HG02884 (cell line): ENCODE measurements around the gene SRSF4.

Source experiments
- ATAC-seq: cut with Tn5 transposase; IDR thresholded peaks from one replicate; pipeline ENCODE4 v1.9.1; 2021; ENCODE audit warnings: mild to moderate bottlenecking, moderate library complexity; ENCODE audit not compliant: unreplicated experiment

SRSF4 gene

DNA sequence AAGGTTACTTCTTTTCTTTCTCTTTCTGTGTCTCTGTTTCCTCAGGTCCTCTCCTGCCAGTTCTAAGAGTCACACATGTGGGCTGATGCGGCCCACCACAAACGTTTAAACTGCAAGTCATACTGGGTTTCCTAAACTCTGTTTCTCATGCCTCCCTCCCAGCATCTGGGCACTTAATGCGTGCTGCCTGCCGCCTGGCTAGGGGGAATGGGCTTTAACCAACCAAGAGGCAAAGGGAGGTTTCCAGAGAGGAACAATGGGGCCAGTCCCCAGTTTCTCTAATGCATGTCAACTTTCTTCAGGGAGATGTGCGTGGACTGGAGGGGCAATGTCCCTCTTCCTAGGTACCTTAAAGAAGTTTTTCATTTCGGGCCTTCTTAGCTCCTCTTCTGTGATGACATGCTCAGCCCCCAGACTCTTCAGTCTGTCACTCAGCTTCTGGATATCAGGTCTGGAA is 19.9 kb upstream of the SRSF4 start:
- no peak for ATAC-seq

DNA sequence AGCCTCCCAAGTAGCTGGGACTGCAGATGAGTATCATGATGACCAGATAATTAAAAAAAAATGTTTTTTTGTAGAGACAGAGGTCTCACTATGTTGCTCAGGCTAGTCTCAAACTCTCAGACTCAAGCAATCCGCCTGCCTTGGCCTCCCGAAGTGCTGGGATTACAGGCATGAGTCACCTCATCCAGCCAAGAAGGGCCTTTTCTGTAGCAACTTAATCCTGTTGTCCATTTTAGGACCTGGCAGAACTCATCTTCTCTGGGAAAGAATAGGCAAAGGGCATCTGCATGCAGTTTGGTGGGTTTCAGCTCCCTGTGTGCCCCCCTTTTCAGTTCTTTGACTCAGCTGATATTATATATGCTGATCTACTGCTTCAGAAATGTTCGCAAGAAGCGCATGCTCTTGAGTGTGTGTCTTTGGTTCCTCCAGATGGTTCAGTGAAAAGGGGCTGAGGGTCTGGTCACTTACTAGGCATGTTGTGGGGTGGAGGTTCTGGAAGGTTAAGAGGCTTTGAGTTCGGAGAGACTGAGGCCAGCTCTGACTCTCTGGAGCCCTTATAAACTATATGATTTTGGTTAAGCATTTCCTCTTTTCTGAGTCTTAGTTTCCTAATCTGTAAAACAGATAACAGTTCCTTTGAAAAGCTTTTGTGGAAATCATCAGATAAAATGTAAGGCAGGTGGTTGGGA is 19.4 kb upstream of the SRSF4 start:
- ATAC-seq = no peak

DNA sequence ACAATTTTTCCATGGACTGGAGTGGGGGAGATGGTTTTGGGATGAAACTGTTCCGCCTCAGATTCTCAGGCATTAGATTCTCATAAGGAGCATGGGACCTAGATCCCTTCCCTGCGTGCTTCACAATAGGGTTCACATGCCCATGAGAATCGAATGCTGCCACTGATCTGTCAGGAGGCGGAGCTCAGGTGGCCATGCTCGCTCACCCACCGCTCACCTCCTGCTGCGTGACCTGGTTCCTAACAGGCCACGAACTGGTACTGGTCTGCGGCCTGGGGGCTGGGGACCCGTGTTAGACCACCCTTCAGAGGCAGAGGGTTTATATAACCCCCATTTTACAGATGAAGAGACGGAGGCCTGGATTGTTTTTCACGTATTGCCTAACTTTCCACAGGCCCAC is 16.3 kb upstream of the SRSF4 start:
- ATAC-seq = no peak

DNA sequence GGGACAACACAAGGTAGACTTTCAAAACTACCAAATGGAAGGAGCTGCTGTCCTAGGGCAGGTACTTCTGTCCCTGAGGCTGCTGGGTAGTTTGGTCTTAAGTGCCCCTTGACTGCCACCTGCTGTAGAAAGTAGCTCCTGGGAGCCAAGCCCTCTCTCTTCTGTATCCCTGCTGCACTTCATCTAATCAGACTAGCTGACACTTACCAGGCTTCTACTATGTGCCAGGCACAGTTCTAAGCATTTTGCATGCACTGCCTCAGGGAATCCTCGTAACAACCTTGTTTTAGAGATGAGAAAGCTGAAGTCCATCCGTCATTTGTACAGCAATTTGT is 15.9 kb upstream of the SRSF4 start:
- no peak for ATAC-seq

DNA sequence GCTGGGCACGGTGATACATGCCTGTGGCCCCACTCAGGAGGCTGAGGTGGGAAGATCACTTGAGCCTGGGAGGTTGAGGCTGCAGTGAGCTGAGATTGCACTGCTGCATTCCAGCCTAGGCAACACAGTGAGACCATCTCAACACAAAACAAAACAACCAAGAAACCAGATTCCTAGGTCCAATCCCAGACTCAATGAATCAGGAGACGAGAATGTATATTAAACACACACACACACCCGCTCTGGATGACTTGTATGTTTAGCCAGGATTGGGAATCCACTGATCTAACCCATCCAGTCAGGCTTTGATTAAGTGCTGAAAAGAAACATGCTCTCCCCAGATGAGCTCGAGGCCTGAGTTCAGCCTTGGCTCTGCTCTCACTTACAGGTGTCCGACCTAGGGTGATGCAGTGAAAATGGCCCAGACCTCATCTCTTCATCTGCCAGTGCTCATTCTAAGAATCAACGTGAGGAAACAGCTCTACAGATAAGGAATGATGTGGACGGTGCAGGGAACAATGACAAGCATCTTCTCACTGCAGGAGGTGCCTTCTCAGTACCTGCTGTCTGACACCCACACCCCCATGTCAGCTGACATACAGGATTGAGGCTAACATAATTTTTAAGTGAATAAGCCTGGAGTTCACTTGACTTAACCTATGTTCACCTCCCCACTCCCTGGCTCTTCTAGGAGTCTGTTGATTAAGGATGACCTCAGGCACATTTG is 15.3 kb upstream of the SRSF4 start:
- no peak for ATAC-seq

DNA sequence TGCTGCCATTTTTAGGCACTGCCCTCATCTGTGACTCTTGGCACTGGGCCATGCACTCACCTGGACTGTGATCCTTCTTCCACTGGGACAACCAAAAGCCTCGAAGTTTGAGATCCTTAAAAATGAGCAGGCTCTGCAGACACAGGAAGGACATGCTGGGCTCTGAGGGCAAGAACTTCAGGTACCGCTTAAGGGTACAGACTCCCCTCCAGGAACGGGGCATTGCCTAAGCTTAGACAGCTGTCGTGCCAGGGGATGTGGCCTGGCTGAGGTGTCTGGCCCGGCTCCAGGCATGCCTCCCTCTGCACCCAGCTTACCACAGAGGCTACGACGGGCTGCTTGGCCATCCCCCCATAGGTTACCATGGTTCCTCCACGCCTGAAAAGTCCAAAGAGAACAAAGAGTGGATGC is 14.2 kb upstream of the SRSF4 start:
- ATAC-seq = no peak

DNA sequence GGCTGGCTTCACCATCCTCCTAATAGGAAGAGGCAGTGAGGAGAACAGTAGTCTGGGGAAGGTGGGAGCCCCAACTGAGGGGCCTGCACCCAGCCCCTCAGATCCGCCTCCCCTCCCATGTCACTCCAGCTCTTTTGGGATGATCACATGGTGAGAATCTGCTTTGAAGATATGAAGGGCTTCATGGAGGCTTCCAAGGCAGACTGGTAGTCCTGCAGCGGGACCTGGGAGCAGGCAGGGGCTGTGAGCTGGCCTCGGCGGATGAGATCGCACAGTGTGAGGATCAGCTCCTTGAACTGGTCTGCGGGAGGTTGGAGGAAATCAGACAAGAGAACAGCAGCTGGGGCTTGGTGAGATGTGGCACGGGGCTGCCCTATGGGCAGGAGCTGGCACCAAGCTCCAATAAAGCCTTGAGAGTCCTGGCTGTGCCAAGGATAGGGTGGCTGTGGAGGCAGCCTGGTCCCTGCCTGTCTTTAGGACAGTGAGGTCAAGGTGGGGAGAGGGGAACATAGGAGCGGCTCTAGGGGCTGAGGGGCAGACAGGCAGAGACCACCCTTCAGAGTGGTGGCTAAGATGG is 12.3 kb upstream of the SRSF4 start:
- no peak for ATAC-seq

DNA sequence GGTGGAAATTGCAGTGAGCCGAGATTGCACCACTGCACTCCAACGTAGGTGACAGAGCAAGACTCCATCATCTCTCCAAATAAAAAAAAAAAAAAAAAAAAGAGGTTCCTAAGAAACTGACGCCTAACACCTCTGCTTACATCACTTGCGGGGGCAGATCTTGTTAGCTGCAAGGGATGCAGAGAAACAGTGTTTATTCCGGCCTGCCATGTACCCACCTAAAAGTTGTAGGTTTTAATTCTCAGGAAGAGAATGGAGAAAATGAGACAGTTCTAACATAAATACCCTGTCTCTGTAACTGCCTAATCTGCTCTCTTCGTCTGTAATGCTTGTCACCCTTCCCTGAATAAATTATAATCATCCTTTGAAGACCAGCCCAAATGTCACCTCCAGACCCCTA is 9.0 kb upstream of the SRSF4 start:
- no peak for ATAC-seq

DNA sequence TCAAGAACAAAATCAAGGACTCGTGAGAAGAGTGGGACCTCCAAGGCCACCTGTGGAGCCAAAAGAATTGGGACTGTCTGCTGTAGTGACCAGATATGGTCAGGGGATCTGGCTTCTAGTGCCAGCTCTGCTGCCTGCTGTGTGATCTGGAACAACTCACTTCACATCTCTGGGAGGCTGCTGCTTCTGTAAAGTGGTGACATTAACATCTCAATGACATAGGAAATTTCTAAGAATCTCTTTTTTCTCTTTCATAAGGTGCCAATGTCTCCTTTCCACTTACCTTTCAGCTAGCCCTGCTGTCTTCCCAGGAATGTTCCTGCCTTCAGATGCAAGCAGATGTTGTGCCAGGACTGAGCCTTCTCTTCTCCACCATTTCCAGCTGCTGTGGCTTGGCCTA is 5.0 kb upstream of the SRSF4 start:
- no peak for ATAC-seq

DNA sequence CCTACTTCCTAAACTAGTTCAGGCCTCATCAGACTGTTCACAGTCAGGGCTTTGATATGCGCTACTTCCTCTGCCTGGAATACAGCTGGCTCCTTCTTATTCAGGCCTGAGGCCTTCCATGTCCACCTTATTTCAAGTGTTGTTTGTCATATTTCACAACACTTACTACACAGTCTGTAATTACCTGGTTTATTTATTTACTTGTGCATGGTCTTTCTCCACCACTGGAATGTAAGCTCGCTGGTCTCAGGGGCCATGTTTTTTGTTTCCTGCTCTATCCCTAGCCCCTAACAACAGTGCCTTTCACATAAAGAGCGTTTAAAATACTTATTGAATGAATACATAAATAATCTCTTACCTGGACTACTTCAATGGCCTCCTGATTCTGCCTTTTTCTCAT is 4.6 kb upstream of the SRSF4 start:
- ATAC-seq = no peak

DNA sequence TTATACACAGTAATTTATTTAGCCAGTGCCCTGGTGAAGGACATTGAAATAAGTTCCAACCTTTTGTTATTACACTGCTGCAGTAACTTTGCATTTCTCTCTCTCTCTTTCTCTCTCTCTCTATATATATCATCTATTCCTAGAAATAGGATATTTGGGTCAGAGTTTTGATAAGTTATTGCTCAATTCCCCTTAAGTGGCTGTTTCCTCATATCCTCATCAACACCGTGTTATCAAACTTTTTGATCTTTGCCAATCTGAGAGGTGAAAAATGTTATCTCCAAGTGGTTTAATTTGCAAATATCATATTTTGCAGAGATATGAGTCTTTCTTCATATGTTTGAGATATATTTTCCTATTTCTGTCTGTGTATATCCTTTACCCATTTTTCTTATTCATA is 1.6 kb upstream of the SRSF4 start:
- ATAC-seq = no peak

DNA sequence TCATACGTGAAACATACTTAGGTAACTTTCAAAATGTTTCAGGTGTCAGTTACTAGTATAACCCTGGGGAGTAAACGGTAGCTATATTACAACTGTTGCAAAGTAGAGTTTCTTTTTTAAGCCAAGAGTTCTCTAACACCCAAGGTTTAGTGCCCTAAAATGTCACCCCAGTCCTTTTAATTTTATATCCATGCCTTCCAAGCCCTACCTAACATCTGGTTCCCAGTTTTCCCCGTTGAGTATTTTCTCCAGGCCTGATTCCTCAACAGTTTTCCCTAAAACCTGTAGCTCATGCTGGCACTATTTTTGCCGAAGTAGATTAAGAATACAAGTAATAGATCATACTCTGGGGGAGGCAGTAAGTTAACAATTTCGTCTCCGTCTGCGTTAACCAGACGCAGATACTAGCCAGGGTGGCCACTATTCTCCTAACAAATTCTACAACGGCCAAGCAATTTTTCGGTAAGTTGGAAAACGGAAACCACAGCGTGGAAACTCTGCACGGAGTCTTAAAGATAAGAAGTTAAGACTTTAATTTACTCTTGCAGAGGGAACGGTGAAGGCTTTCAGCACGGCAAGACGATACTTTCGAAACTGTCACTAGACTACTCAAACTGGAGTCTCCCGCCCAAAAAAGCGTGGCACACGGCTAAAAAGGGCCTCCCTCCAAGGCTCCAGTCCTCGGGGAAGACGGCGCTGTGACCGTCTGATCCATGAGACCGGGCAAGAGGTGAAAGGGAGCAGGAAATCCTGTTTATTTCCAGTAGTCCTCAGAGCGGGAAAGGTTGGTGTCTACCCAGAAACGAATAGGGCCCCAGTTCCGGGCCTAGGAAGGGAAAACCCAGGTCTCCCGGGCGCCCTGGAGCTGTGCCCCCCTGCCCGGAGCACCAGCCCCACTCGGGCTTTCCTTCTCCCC is 945 bp downstream of the SRSF4 start:
- no peak for ATAC-seq

DNA sequence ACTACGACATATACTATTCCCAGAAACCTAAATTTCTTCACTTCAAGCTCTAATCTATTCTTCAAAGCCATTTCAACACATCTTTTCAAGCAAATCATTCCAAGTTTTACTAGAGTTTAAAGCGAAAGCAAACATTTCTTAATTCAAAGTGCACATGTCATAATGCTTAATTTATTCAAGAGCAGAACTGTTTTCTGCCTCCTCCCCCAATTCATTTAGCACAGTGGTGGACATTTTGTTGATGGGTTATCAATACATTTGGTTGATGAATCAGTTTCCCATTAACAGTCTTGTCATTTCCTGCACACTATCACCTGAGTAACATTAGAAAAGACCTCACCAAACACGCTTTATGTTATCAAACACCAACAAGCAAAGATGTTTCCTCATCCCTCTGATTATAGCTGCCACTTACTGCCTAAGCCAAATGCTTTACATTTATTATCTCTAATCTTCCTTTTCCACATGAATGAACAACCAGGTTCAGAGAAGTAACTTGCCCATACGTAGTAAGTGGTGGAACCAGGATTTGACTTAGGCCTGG is 2.0 kb downstream of the SRSF4 start:
- no peak for ATAC-seq

DNA sequence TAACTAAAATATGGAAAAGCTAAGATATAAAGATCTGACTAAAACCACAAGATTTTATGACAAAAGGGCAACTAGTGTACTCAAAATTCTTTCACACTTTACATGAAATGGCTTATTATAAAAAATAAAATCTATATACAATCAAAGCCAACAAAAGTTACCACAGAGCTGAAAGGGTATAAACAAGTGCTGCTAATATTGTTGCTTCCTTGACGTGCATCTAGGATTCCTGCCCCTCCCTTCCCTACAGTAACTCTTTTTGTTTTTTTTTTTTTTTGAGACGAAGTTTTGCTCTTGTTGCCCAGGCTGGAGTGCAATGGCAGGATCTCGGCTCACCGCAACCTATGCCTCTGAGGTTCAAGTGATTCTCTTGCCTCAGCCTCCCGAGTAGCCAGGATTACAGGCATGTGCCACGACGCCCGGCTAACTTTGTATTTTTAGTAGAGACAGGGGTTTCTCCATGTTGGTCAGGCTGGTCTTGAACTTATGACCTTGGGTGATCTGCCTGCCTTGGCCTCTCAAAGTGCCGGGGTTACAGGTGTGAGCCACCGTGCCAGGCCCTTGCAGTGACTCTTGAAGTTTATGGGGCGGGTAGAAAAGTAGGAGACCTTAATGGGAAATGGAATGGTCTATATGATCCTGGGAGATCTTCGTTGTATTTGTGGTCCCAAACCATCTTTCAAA is 4.5 kb downstream of the SRSF4 start:
- no peak for ATAC-seq

DNA sequence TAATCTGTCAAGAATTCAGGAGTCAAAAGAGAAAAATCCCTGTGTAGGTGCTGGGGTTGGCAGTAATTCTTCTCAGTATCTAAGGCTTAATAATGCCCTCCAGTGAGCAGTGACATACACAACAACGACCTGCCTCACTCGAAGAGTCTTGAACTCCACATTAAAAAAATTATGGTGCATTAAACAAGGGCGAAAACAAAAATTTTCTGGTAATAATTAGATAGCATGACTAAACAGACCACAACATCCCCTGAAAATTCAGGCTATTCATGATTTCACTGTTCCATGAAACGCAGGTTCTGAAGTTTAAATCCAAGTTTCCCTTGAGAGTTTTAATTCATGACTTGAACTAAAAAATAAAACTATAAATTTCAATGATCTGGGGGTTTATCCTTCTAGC is 5.1 kb downstream of the SRSF4 start:
- ATAC-seq = no peak

DNA sequence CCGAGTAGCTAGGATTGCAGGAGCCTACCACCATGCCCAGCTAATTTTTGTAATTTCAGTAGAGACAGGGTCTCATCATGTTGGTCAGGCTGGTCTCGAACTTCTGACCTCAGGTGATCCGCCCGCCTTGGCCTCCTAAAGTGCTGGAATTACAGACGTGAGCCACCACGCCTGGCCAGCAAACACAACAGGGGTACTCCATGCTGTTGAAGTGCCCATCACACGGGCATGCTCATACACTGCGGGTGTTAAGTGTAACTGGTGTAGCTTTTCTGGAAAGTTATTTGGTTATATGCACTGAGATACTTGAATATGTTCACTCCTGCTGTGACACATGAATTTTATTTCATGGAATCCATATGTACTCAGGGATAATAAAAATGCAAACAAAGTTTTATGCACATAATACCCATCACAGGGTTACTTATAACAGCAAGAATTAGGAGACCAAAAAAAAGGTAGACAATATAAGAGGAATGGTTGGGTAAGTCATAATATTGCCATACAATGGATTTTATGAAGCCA is 9.2 kb downstream of the SRSF4 start:
- ATAC-seq = no peak

DNA sequence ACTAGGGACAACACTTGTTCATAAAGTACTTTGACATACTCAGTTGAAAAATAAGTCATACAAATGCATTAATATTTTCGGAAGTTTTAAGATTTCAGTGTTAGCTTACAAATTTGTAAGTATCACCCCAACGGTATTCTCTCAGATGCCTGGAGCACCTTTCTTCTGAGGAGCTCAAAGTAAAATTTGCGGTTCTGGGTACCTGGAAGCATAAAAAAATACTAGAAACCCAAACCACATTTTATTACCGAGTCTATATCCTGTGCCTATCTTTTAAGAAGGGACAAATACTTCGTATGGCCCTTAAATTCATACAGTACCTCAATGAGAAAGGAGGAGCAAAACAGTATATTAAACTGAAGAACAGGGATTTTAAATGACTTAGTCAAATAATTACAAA is 10.2 kb downstream of the SRSF4 start:
- no peak for ATAC-seq

DNA sequence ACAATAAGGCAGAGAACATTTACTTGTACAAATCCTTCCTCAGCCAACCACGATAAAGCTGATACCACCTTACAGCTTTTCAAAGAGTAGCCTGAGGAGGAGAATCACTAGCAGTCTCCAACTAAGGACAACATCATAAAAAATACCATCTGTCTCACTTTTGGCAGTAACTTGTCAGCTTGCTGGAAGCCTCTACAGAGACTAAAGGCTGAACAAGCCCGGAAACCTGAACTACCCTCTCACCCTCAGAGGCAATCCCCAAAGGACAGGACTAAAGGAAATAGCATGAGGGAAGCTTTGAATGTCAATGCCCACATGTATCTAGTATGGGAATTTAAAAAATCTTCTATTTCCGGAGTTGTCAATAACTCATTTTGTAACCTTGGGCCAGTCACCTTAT is 10.6 kb downstream of the SRSF4 start:
- no peak for ATAC-seq

DNA sequence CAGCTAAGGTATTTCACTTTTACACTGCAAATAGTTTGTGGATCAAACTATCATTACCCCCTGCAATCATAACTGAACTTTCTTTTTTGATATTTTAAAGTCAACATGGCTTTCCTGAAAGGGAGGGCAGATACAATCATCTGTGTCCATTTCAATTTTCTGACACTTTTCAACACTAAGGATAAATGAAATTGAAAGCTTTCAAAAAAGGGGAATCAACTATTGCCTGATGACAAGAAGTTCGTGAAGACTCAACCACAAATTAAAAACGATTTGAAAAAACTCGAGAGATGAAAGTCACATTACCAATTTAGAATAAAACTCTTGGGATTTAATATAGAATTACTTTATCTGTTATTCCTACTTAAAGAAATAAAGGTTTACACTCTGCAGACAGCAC is 11.7 kb downstream of the SRSF4 start:
- no peak for ATAC-seq

DNA sequence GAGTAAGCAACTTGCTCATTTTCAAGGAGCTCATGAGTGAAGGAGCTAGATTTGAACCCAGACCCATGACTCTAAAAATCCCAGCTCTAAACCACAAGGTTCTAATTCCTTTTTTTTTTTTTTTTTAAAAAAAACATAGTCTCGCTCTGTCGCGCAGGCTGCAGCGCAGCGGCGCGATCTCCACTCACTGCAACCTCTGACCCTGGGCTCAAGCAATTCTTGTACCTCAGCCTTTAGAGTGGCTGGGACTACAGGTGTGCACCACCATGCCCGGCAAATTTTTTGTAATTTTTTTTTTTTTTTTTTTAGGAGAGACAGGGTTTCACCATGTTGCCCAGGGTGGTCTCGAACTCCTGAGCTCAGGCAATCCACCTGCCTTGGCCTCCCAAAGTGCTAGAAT is 13.8 kb downstream of the SRSF4 start:
- ATAC-seq = no peak
